Ascending aorta (tissue), 2 donors: ENCODE measurements around the gene PGLYRP2. TPM values are rescaled to one million over a fixed set of nuclear protein-coding genes. Genes with fewer than 3 reads are reported as not detected.

Experiments used
- DNase-seq, 2 donors: peaks; one replicate each; pipeline ENCODE4 v3.0.0-alpha.2; 2019; ENCODE audit warnings: low spot score in 2 of 2
- H3K27ac ChIP-seq, 2 donors: fragments of 200-600 bp; sonication (generic); one replicate each; pipeline ENCODE4 v1.5.1; 2016 to 2017; ENCODE audit warnings: mild to moderate bottlenecking in 1 of 2
- H3K27me3 ChIP-seq: fragments of 200-600 bp; sonication (generic); one replicate; pipeline ENCODE4 v1.5.1; 2017
- H3K36me3 ChIP-seq, 2 donors: fragments of 200-600 bp; sonication (generic); one replicate each; pipeline ENCODE4 v1.5.1; 2016
- H3K4me1 ChIP-seq, 2 donors: fragments of 200-600 bp; sonication (generic); one replicate each; pipeline ENCODE4 v1.5.1; 2016 to 2017; ENCODE audit warnings: mild to moderate bottlenecking in 1 of 2
- H3K4me3 ChIP-seq, 2 donors: fragments of 200-600 bp; sonication (generic); one replicate each; pipeline ENCODE4 v1.5.1; 2016 to 2017; ENCODE audit warnings: mild to moderate bottlenecking in 1 of 2
- H3K9me3 ChIP-seq, 2 donors: fragments of 200-600 bp; sonication (generic); one replicate each; pipeline ENCODE4 v1.5.1; 2016
- intact Hi-C: fragments of 100-400 bp; cut with DNase I; formaldehyde crosslinking; loops from one replicate; pipeline ENCODE4 v1.15.1; 2023
- total RNA-seq: library from RNA; depleted of rRNA; stranded (reverse); fragments of >200 nt; gene quantifications from one replicate; pipeline ENCODE4 v1.1.0, GENCODE V29; 2016
- TF ChIP-seq, protein P1 (sequence below), 3 experiments: fragments of 200-600 bp in 2 of 3; fragments of 450-650 bp in 1 of 3; sonication (generic) in 2 of 3; IDR thresholded peaks; one replicate each; pipeline ENCODE4 v1.5.1; 2016 to 2019; ENCODE audit warnings: antibody characterized with exemption in 3 of 3, mild to moderate bottlenecking in 1 of 3, moderate library complexity in 1 of 3

PGLYRP2 gene
- total RNA-seq, 1 donor from 2014 or later = not detected

DNA sequence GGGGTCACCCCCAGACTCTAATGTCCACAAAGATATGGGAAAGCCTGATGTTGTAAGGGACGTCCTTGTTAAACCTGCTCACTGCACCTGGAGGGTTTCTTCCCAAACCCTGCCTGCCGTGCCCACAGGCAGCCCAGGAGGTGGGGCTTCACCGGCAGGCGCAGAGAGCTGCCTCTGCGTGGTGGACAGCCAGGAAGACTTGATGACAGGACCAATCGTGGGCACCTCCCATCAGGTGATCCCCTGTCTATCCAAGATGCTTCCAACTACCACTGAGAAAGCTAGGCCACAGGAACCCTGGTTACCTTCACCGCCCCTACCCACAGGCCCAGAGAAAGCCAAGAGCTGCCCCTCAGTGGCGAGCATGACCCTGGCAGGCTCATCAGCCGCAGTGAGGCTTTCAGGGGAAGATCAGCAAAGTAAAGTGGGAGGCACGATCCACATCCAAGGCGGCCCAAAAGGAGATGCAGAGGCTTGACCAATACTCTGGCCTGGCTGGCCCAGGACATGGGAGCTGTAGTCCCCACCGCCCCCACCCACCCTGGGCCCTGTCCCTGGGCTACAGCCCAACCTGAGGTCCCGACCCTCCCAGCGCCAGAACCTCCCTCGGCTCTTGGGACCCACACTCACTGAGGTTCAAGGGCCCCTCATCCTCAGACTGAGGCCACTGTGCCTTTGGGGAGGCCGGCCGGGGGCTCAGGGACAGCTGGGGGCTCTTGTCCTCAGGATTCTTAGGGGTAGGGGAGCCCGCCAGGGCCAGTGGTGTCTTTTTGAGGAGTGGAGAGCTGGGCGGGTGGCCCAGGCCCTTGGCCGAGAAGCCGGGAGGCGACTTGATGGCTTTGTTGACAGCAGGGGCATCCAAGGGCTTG is 50.1 kb downstream of the PGLYRP2 start:
- H3K4me1 ChIP-seq = peaks cover 8 to 23% of the 10 kb centered on the region in 2 donors
- intact Hi-C loops = no loop called here
- no peak overlapping the region for H3K27ac ChIP-seq
- TF ChIP-seq, protein P1, sequence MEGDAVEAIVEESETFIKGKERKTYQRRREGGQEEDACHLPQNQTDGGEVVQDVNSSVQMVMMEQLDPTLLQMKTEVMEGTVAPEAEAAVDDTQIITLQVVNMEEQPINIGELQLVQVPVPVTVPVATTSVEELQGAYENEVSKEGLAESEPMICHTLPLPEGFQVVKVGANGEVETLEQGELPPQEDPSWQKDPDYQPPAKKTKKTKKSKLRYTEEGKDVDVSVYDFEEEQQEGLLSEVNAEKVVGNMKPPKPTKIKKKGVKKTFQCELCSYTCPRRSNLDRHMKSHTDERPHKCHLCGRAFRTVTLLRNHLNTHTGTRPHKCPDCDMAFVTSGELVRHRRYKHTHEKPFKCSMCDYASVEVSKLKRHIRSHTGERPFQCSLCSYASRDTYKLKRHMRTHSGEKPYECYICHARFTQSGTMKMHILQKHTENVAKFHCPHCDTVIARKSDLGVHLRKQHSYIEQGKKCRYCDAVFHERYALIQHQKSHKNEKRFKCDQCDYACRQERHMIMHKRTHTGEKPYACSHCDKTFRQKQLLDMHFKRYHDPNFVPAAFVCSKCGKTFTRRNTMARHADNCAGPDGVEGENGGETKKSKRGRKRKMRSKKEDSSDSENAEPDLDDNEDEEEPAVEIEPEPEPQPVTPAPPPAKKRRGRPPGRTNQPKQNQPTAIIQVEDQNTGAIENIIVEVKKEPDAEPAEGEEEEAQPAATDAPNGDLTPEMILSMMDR (IDR thresholded peaks at IDR 0.05) = no peak
- H3K27me3 ChIP-seq = no peaks in the 10 kb centered on the region
- no peak overlapping the region for H3K4me3 ChIP-seq
- H3K36me3 ChIP-seq = peaks cover 43 to 49% of the 10 kb centered on the region in 2 donors
- DNase-seq = no peak
- H3K9me3 ChIP-seq = no peaks in the 10 kb centered on the region

DNA sequence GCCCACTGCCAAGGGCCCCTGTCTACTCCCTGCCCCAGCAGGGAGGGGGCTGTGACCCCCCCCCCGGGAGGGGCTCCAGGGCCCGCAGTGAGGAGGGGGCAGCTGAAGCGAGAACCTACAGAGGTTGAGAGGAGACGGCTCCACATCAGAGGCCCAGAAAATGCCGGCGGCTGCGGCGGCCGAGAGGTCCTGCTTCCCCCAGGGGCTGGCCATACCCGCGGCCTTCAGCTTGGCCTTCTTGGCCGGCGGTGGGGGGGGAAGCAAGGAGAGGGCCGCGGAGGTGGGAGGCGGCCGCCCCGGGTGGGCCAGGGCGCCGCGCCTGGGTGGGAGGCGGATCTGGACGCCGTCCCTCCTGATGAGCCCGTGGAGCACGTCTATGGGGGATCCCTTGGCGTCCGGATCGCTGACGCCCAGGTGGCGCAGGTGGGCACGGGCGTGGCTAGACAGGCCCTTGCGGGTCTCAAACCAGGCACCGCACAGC is 51.3 kb downstream of the PGLYRP2 start:
- DNase-seq = no peak

DNA sequence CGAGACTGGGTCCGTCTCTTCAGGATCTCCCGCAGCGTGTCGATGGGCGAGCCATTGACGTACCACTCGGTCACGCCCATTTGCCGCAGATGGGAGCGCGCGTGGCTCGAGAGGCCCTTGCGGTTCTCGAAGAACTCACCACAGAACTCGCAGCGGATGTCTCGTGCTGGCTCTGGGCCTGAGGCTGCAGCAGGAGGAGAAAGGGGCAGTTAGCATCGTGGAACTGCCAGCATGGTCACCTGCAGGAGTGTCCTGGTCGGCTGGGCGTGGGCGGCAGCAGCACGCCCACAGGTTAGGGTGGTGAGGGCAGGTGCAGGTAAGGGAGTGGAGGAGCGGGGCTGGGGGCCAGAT is 52.0 kb downstream of the PGLYRP2 start:
- no peak overlapping the region for H3K27ac ChIP-seq
- no peaks in the 10 kb centered on the region for H3K27me3 ChIP-seq
- H3K4me1 ChIP-seq = peaks cover 8 to 21% of the 10 kb centered on the region in 2 donors
- no peak overlapping the region for H3K4me3 ChIP-seq
- H3K9me3 ChIP-seq = no peaks in the 10 kb centered on the region
- TF ChIP-seq, protein P1 (IDR thresholded peaks at IDR 0.05) = no peak
- DNase-seq = no peak
- H3K36me3 ChIP-seq = peaks cover 61 to 68% of the 10 kb centered on the region in 2 donors
- intact Hi-C loops = no loop called here

More for the DNA sequence above, 51.3 kb downstream of the PGLYRP2 start:
- TF ChIP-seq, protein P1 (IDR thresholded peaks at IDR 0.05) = no peak
- Histone ChIP-seq H3K27me3 (no peaks in the 10 kb centered on the region), H3K27ac (no peak overlapping the region), H3K36me3 (peaks cover 54 to 61% of the 10 kb centered on the region in 2 donors), H3K4me3 (no peak overlapping the region), H3K4me1 (peaks cover 8 to 18% of the 10 kb centered on the region in 2 donors), H3K9me3 (no peaks in the 10 kb centered on the region)
- intact Hi-C loops = no loop called here

DNA sequence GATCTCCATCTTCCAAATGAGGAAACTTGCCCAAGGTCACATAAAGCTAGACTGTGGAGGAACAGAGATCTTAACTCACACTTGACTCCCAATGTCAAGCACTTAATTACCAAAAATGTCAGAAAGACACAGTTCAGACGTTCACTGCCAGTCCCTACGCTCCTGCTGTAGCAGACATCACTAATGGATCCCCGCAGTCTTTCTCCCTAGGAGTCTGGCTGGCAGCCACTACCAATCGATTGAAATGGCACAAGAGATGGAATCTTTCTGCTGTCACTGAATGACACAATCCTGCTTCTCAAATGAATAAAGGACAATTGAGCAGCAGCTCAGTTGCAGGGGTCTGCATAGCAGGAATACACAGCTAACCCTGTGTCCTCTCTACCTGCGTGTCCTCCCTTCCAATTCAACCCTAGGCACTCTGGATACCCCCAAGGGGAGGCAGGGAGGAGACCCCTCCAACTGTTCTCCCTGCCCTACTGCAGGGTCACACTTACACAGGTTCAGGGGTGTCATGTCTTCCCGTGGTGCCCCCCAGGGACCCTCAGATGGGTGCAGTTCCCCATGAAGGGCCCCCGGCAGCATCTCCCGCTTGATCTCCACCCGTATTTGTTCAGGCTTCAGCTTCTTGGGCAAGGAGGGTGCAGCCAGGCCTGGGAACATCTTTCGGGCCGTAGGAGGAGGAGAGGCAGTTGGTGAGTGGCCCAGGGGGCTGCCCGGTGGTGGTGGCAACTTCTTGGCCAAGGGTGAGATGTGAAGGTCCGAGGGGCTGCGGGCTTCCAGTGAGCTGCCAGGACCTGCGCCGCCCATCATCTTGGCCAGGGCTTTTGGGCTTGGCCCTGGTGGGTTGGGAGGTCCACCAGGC is 52.6 kb downstream of the PGLYRP2 start:
- no peaks in the 10 kb centered on the region for H3K27me3 ChIP-seq
- H3K4me1 ChIP-seq = peaks cover 8 to 24% of the 10 kb centered on the region in 2 donors
- no peaks in the 10 kb centered on the region for H3K9me3 ChIP-seq
- no peak overlapping the region for H3K27ac ChIP-seq
- no peak for DNase-seq
- H3K4me3 ChIP-seq = no peak overlapping the region
- TF ChIP-seq, protein P1 (IDR thresholded peaks at IDR 0.05) = no peak
- peaks cover 62 to 69% of the 10 kb centered on the region in 2 donors for H3K36me3 ChIP-seq
- intact Hi-C loops = no loop called here

DNA sequence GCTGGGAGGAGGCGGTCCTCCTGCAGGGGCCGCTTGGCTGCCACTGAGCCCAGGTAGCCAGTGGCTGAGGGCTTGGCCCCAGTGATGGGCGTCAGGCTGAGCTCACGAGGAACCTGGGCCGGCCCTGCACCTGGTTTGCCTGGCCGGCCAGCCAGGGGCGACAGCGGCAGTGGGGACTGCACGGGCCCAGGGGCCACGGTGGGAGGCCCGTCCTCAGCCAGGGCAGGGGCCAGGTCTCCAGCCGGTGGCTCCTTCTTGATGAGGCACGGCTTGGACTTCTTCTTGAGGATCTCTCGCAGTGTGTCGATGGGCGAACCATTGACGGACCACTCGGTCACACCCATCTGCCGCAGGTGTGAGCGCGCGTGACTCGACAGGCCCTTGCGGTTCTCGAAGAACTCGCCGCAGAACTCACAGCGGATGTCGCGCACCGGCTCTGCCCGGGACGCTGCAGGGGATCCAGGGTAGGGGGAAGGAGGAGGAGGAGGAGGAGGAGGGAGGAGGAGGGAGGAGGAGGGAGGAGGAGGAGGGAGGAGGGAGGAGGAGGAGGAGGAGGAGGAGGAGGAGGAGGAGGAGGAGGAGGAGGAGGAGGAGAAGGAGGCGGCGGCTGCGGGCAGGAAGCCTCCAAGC is 53.9 kb downstream of the PGLYRP2 start:
- DNase-seq = no peak
- intact Hi-C loops = no loop called here
- Histone ChIP-seq H3K9me3 (no peaks in the 10 kb centered on the region), H3K4me1 (peaks cover 0 to 11% of the 10 kb centered on the region in 2 donors), H3K27me3 (no peaks in the 10 kb centered on the region), H3K4me3 (no peak overlapping the region), H3K36me3 (peaks cover 62 to 69% of the 10 kb centered on the region in 2 donors), H3K27ac (no peak overlapping the region)
- TF ChIP-seq, protein P1 (IDR thresholded peaks at IDR 0.05) = no peak
